Fibroblast of the conjunctiva (primary cell): ENCODE data around the gene TNIK.
"Not testable (repeated sequence)": the region's sequence is repeated elsewhere in the genome, so short reads cannot be mapped to it uniquely, and the experiment has no call there.

Source experiments
- DNase-seq: peaks from one replicate; pipeline ENCODE4 v3.0.0-alpha.2; 2010; ENCODE audit warnings: low read depth

The TNIK gene

DNA sequence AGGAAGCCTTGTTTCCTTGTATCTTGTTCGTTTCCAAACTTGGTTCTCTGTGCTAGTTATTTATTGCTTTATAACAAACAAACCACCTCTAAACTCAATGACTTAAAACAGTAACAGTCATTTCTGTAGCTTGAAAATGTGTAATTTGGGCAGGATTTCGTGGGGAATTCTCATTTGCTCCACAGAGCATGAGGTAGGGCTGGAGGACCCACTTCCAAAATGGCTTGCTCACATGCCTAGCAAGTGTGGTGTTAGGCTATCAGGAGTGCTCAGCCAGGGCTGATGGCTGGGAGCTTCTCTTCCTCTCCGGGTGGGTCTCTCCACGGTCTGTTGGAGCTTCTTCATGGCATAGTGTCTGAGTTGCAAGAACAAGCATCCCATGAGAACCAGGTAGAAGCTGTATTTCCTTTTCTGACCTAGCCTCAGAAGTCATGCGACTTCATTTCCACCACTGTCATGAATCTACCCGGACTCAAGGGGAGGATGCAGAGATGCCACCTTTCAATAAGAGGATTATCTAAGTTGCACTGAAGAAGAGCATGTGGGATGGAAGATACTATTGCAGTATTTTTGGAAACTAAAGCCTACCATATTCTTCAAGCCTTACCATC is 8.2 kb upstream of the TNIK start:
- no peak for DNase-seq

DNA sequence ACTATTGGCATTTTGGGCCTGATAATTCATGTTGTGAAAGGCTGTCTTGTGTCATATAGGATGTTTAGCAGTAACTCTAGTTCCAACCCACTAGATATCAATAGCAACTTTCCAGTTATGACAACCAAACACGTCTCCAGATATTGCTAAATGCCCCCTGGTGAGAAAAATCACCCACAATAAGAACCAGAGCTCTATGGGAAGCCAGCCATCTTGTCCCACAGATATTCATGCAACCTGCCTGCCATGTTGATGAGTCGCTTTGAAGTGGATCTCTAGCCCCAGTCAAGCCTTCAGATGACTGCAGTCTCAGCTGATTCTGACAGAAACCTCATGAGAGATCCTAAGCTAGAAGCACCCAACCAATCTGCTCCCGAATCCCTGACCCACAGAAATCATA is 5.6 kb upstream of the TNIK start:
- no peak for DNase-seq

DNA sequence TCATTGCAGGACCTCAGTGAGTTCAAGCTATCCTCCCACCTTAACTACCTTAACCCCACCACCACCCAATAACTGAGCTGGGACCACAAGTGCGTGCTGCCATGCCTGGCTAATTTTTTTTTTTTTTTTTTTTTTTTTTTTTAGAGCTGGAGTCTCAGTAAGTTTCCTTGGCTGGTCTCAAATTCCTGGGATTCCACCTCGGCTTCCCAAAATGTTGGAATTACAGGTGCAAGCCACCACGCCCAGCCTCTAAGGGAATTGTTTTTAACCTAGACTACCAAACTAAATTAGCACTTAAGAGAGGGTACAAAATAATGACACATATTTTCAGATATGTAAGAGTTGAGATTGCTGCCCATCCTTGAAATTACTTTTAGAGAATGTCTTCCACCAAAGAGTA is 4.3 kb upstream of the TNIK start:
- no peak for DNase-seq

DNA sequence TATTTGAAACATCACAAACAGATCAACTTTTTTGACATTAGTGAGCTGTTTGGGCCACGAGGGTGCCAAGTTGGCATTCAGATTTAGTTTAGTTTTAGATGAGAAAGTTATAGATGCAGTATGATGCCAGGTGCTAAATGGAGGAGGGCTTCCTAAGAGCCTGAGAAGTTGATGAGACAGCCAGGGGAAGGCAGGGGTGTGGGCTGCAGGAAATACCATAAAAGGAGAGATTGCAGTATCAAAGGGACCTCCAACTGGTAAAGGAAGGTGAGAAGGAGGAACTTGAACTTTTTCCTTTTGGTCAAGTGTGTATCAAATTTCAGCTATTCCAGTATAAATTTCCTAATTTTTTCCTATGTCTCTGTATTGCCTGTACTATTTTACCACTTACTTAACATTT is 2.0 kb upstream of the TNIK start:
- no peak for DNase-seq

DNA sequence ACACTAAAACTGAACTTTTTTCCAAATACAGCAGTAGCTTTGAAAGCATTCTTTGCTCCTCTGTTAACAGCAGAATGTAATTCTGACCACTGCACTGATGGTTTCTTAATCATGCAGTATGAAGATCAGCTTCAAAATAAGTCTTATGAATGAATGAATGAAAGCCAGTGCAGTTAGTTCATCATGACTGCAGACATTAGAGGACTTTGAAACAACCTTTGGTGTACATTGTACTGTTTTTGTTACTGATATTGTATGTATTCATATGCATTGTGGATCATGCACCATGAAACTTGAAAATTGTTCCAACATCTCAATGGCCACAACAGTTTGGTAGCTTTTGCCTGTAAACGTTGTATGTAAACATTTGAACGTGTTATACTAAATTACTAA is 1.3 kb upstream of the TNIK start:
- no peak for DNase-seq

DNA sequence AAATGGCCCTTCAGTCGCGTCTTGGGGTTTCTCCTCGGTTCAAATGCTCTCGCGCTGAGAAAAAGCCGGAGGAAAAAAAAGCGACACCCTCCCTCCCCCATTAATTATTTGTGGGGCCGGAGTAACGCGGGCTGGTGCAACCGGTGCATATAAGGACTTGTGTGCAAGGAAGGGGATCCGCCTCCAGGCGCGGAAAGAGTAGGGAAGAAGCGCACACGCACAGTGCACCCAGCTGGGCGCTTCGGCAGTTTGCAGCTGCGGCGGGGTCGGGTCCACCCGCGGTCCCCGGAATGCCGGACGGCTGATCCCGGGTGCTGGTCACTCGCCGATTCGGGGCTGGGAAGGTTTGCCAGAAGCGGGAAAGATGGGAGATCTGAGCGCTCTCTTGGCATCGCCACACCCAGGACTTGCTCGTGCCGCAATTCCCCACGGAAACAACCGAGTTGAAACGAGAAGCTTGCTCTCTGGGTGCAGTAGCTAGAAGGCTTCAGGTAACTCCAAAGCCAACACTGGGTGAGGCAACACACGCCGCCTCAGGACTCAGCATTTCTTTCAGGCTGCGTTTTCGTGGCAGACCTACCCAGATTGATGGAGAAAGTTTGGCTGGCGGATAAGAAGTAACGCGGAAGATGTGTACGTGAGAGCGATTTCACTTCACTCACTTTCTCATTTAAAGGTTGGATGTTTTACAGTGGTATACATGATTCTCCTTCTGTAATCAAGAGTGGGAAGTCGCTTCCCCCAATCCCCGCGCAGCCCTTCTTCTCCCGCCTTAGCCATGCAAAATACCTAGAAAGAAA is 720 bp upstream of the TNIK start:
- DNase-seq: peak; percentile 28

DNA sequence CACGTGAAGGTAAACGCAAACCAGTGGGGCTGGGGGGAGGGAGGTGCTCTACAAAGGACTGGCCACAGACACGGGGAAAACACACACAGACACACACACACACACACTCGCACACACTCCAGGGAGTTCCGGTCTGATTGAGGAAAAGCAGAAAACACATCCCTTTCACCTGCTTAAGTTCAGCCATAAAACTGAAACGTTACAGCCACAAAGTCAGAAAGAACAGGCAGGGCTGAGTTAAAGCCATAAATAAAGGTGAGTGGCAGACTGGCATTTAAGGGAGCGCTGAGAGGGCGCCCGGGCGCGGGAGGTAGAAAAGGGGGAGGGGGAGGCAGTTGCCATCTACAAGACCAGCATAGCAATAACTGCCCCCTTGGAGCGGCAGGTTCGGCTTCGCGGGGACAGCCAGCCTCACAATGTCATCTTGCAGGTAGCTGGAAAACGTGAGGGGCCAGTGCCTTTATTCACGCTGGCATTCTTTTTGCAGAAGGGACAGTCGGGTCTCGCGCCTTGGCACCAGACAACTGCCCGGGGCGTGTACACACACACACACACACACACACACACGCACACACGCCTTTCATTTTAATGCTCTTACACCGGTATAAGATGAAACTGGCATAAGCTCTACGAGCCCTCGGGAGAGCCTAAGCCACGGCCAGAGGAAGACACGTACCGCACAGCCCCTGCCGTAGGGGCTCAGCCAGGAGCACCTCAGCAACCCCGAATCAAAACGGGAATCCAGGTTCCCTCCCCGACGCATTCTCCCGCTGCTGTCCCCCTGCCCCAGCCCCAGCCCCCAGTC is 866 bp downstream of the TNIK start:
- no peak for DNase-seq

DNA sequence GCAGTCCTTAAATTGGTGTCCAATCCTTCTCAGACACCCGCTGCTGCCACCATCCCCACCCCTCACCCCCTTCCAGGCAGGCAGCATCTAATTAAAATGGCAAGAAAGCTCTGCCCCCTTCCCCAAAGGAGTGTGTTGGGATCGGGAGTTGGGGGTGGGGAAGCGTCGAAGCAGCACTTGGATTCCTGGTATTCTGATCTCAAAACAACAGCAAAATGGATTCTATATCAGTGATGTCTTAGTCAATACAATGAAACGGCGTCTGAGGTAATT is 1.4 kb downstream of the TNIK start:
- no peak for DNase-seq

DNA sequence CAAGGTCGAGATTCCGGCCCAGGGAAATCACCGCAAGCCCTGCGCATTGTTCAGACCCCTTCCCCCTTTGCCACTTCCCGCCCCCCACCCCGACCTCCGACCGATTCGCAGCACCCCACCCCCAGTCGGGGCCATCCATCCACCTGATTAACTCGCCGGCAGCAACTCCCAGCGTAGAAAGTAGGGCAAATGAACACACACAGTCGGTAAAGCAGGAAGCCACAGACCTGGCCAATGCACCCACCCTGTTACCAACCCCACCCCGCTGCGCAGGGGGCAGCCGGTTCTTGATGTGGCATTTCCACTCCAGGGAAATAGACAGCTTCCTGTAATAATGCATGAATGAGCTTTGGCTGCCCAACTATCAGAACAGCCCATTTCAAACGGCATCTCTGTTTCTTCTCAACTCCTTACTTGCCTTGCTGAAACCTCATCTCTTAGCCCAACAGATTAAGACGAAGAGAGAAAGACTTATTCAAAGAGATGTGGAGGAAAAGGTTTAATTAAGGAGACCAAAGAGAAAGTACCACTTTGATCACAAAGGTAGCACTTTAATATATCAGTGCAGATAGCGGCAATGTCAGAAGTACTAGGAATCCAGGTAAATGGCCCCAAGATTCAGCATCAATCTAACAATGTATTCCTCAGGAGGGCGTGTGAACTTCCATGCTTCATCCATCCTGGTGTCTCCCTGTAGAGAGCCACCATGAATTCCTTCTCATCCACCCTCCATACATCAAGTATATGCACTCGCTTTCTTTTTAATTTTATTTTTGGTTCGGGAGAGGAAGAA is 1.9 kb downstream of the TNIK start:
- no peak for DNase-seq

DNA sequence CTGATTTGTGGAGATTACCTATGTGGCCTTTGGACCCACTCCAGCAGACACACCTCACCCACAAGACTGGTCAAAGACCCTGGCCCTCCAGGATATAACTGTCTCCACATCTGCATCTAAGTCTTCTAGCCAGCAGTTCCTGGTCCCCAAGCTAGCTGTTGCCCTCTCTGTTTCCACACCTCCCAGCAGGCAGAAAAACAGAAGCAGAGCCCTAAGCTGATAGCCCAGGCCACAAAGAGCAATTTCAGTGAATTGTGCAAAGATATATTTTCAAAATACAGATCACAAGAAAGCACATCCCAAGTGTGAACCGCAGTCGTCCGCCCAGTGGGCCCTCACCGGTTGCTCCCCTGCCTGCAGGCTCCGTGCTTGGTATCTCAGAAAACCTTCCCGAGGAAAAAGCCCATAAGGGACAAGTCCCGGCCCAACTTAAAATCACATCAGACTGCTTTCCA is 2.6 kb downstream of the TNIK start:
- no peak for DNase-seq

DNA sequence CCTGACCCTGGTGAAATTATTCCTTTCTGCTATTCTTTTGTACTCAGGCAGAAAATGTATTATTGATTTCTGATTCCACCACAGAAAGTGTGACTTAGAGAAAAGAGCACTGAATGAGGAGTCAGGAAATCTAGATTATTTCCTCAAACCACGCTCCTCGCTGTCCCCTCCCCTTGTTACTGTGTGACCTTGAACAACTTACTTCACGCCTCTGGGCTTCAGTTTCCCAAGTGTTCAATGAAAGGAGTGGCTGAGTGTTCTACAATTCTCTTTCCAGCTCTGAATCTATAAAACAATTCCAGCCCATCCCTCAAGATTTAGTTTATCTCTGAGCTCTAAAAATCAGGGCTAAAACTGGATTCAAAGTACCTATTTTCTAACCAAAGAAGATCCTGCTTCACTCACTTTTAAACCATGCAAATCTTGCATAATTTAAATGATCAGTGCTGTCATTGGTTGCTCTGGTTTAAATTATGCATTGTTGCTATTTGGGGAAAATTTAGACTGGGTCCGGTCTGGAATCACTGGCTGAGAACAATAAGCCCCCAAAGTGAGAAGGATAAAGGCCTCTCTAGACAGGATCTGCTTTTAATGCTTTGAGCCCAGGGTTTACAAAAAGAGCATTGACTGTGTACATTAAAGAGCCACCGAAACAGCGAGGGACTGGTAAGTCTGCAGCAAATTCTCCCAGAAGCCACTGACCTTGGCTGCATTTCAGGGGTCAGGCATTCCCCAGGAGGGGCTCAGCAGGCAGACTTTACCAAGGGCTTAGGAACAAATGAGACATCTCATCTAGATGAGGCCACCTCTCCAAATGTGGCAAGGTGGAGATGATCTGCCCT is 3.2 kb downstream of the TNIK start:
- DNase-seq: no peak

DNA sequence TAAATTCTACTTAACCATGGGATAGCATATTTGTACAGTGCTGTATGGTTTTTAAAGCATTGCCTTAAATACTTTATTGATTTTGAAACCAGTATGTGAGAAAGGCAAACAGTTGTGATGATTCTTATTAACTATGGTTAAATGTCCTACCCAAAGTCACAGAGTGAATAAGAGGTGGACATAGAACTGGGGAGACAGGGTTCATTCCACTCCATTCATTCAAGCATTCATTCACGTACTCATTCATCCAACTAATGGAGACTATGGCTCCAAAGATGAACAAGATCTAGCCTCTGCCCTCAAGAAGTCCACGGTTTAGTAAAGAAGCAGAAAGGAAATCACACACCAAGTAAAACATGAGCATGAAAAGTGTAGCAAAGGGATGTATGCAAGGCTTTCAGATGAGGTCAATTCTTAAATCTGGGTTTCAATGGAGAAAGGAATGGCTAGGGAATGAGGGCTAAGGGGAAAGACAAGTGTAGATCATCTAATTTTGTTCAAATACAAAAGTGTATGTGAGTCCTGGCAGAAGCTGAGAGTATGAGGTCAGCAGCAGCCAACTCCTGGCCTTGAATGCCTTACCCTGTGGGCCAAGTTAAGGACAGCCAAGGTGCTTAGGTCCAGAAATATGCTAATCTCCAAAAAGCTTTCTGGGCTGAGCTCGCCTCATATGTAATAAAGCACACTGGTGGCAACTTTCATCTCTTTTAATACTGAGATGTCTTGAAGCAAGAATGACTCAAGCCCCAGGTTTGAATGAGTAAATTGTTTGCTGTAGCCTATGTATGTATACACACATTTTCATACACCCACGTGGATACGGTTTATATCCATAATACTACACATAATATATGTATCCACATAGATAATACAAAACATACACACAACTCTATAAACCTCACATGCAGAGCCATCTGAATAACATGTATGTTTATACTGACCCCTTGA is 4.3 kb downstream of the TNIK start:
- no peak for DNase-seq

DNA sequence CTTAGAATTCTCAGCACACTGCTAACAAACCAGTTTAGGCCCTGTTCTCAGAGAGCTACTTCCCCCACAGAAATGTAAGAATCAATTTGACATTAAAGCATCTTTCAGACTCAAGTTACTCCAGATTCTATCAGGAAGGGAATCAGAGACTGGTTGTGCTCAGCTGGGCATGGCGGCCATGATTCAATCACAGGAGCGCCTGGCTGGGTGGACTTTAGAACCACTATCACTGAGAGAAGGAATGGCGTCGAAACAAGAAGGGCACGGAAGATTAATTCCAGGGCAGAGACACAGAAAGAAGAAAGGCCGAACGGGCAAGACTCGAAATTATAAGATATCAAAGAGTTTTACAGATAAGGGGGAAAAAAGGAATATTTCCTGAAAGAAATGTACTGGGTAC is 6.2 kb downstream of the TNIK start:
- no peak for DNase-seq

DNA sequence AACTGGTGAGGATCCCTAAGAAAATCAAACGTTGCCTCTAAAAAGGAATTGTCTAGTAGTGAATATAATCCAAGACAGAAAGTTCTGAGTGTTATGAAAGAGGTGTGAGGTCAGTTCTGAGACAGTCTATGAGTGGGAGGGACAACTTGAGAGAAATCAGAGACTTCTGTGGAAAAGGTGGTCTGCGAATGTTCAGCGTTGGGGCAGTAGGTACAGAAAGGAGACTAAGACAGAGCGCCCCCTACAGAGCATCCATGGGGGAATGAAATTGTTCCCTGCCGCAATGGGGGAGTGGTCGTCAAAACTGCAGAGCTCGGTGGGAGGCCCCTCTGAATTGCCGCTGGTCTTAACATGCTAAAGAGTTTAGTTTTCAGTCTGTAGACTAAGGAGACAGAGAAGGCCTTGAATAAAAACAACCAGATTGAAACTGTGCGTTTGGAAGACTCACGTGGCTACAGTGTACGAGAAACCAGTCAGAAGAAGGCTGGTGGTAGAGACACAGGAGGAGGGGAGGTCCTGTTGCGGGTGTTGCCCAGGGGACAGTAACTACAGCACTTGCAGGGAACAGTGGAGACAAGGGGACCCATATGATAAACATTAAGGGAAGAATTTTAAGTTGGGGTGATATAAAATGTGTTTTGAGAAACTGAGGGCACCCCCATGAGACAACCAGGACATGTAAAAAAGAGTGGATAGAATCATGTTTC is 6.9 kb downstream of the TNIK start:
- DNase-seq: no peak

DNA sequence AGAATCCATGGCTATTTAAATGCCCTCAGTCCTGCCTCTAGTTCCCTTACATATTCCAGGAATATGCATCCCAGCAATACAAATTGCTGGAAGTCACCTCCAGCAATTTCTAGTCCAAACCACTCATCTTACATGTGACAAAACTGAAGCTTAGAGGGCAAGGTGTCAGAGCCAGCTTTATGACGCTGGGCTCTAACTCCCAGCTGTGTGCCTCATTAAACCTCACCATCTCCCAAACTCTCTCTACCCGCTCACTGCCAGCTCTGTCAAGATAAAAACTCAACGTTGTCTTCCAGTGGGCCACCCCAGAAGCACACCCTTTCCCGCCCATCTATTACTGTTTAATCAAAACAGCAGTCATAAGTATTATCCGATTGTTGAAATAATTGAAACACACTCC is 7.9 kb downstream of the TNIK start:
- DNase-seq: no peak

DNA sequence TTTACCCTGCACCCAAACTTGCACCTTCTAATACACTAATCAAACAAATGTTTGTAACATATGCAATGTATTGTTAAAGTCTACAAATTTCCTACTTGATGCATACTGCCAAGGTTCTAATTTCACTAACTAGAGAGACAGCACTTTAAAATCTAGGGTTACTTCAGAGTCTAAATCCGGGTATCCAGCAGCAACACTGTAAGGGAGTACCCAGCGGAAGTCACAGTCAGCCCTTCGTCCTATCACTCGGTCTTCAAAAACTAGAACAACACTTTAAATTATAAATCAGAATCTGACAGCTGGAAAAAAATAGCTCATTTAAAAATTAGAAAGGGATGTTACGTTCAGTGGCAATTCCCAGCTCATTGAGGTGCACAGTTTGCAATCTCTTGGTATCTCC is 8.3 kb downstream of the TNIK start:
- DNase-seq: no peak

DNA sequence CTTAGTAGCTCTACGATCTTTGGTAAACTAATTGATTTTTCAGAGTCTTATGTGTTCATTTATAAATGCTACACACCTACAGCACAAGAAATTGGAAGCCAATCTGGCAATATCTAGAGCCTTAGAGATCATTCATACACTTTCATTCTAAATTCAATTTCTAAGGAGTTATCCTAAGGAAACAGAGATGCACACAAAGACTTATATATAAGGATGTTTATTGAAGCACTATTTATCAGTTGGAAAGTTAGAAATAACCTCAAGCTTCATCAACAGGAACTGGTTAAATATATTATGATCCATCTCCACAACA is 12.7 kb downstream of the TNIK start:
- not testable (repeated sequence) for DNase-seq

DNA sequence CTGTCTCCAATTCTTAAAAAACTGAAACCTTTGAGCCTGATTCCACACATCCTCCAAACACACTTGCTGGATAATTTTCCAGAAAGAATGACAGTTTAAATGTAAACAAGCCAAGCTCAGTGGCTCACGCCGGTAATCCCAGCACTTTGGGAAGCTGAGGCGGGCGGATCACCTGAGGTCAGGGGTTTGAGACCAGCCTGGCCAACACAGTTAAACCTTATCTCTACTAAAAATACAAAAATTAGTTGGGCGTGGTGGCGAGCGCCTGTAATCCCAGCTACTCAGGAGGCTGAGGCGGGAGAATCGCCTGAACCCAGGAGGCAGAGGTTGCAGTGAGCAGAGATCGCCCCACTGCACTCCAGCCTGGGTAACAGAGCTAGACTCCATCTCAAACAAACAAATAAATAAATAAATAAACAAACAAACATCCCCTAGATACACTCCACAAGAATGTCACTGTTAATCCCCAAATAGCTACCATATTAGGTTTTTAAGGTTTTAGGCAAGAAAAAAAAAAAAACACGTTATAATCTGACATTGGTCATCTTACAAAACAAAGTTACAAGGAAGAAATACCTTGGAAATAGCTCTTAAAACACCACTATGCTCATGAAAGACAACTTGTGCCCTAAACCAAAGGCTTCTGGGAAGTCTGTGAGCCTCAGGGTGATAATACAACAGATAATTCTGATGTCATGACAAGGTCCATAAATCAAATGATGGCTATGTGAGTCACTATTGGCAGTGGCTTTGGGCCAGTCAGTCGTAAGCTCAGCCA is 13.2 kb downstream of the TNIK start:
- DNase-seq: no peak

DNA sequence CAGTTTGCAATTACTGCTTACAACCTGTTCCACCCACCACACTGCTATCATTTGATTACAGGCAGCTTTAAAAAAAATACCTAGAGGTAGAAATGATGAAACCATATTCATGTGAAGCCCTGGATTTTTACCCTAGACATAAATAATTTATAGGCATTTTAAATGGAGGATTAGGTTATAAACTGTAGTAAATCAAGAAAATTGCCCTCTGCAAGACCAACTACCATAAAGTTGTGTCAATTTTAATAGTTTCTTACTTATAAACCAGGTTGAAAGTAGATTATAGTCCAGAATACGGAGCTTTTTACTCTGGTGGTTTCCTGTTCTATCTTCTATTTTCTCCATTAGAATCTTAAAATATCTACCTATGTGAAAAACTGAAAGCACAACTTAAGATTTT is 13.9 kb downstream of the TNIK start:
- no peak for DNase-seq
